Stimulated activated CD4-positive, alpha-beta T cell treated with anti-CD3 and anti-CD28 coated beads, Interleukin-2, amount 100 ng/mL, for 24 hours (primary cell): ENCODE data around the gene AKR1C1.
"Not testable (repeated sequence)": the region's sequence is repeated elsewhere in the genome, so short reads cannot be mapped to it uniquely, and the experiment has no call there.

Experiments used
- DNase-seq, 2 donors: peaks; one replicate each; pipeline ENCODE4 v3.0.0-alpha.2; 2020

The AKR1C1 gene

GRCh38 chr10:4947635-4948596, 15.3 kb upstream of the AKR1C1 start:
- no peak for DNase-seq

GRCh38 chr10:4951512-4952162, 11.6 kb upstream of the AKR1C1 start:
- DNase-seq: not testable (repeated sequence)

GRCh38 chr10:4953405-4953804, 9.8 kb upstream of the AKR1C1 start:
- DNase-seq: no peak

- DNase-seq: not testable (repeated sequence)
Observed at GRCh38 chr10:4956088-4956487, 7.1 kb upstream of the AKR1C1 start.

GRCh38 chr10:4956955-4957645, 6.1 kb upstream of the AKR1C1 start:
- not testable (repeated sequence) for DNase-seq

- not testable (repeated sequence) for DNase-seq
Observed at GRCh38 chr10:4961558-4961957, 1.7 kb upstream of the AKR1C1 start.

GRCh38 chr10:4962308-4962707, 907 bp upstream of the AKR1C1 start:
- DNase-seq: not testable (repeated sequence)

GRCh38 chr10:4963815-4964154, 570 bp downstream of the AKR1C1 start:
- DNase-seq: not testable (repeated sequence)

GRCh38 chr10:4965763-4966162, 2.5 kb downstream of the AKR1C1 start:
- DNase-seq: not testable (repeated sequence)

- not testable (repeated sequence) for DNase-seq
Observed at GRCh38 chr10:4967189-4967588, 4.0 kb downstream of the AKR1C1 start.

- not testable (repeated sequence) for DNase-seq
Observed at GRCh38 chr10:4969289-4969688, 6.1 kb downstream of the AKR1C1 start.

- not testable (repeated sequence) for DNase-seq
Observed at GRCh38 chr10:4970362-4970761, 7.1 kb downstream of the AKR1C1 start.

GRCh38 chr10:4972369-4973142, 9.3 kb downstream of the AKR1C1 start:
- not testable (repeated sequence) for DNase-seq

- DNase-seq: not testable (repeated sequence)
Observed at GRCh38 chr10:4973294-4973693, 10.1 kb downstream of the AKR1C1 start.

GRCh38 chr10:4974400-4974799, 11.2 kb downstream of the AKR1C1 start:
- not testable (repeated sequence) for DNase-seq

- no peak for DNase-seq
Observed at GRCh38 chr10:4977025-4977424, 13.8 kb downstream of the AKR1C1 start.

GRCh38 chr10:4978870-4979269, 15.7 kb downstream of the AKR1C1 start:
- DNase-seq: no peak

- DNase-seq: no peak
Observed at GRCh38 chr10:4980793-4981192, 17.6 kb downstream of the AKR1C1 start.

GRCh38 chr10:4981722-4982471, 18.7 kb downstream of the AKR1C1 start:
- no peak for DNase-seq

- no peak for DNase-seq
Observed at GRCh38 chr10:4982764-4983226, 19.6 kb downstream of the AKR1C1 start.

- no peak for DNase-seq
Observed at GRCh38 chr10:4983615-4984216, 20.5 kb downstream of the AKR1C1 start.
